ENCODE data around the gene POLDIP3. TPM values are rescaled to one million over a fixed set of nuclear protein-coding genes. Genes with fewer than 3 reads are reported as not detected.

POLDIP3 gene
- total RNA-seq, 6 experiments from 2014 or later, result 54.2 to 63.7 (median 58.1) TPM

DNA sequence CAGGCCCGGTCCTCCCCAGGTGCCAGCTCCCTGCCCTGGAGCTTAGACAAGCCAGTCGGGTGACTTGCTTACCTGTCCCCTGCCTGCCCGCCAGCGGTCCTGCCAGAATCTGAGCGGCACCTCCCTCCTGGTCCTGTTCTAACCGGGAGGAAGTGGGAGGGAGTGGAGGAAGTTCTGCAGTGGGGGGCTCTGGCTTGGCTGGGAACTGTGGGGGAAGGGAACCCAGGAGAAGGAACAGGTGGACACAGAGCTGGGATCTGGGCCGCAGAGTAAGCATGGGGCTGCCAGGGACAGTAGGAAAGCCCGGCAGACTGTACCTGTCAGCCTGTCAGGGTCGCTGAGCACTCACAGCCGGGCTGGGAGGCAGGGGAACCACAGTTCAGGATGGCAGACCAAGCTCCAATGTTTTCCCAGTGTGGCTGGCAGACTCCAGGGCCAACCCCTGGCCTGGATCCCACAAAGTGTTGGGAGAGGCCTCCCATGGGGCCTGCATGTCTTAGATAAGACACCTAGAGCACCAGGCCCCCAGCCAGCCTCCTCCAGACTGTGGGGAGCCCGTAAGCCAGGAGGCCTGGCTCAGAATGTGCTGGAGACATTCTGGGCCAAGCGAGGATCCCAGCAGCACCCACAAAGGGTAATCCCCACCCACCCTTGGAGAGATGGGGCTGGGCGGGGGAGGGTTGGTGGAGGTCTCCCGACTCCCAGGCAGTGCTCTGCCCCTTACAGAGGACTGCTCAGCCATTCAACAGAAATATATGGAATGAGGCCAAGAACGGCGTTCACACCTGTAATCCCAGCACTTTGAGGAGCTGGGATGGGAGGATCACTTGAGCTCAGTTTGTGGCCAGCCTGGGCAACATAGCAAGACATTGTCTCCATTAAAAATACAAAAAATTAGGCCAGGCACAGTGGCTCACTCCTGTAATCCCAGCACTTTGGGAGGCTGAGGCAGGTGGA is 32.2 kb upstream of the POLDIP3 start:
- TF ChIP-seq, protein P1, sequence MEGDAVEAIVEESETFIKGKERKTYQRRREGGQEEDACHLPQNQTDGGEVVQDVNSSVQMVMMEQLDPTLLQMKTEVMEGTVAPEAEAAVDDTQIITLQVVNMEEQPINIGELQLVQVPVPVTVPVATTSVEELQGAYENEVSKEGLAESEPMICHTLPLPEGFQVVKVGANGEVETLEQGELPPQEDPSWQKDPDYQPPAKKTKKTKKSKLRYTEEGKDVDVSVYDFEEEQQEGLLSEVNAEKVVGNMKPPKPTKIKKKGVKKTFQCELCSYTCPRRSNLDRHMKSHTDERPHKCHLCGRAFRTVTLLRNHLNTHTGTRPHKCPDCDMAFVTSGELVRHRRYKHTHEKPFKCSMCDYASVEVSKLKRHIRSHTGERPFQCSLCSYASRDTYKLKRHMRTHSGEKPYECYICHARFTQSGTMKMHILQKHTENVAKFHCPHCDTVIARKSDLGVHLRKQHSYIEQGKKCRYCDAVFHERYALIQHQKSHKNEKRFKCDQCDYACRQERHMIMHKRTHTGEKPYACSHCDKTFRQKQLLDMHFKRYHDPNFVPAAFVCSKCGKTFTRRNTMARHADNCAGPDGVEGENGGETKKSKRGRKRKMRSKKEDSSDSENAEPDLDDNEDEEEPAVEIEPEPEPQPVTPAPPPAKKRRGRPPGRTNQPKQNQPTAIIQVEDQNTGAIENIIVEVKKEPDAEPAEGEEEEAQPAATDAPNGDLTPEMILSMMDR (IDR thresholded peaks at IDR 0.05), result no peak
- Mint-ChIP-seq H3K27ac (peak overlapping the region; percentile 58), H3K36me3 (ENCODE audit: low read depth) (peaks cover 10% of the 10 kb centered on the region; the same call in 1 of the 2 replicates), H3K4me1 (ENCODE audit: low read depth) (peaks cover 50% of the 10 kb centered on the region), H3K4me3 (peak overlapping the region; percentile 100), H3K27me3 (ENCODE audit: insufficient read depth) (peaks cover 3% of the 10 kb centered on the region), H3K9me3 (no peaks in the 10 kb centered on the region)
- no peak for DNase-seq

DNA sequence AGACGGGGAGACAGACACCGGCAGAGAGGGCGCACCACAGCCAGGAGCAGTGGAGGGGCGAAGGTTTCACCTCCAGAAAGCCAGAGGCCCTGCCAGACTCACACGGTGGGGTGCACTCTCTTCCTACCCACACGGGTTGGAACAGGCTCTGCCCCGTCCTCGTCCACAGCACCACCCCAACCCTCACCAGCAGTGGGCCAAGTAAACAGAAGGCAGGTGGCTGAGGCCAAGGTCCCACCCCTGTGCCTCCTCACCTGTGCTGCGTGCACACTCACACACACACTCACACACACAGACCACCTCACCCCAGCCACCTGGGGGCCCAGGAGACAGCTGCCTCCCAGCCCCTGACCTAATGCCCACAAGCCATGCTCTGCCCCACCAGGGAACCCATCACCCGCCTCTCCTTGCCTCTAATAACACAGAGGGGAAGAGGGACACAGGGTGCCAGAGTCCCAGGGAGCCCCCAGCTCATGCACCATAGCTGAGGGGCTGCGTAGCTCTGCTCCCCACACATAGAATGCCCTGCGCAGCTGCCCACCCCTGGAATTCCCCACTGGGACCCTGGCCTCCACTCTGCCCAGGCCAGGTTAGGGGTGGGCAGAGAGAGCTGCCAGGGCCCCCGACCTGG is 31.4 kb upstream of the POLDIP3 start:
- no peak for DNase-seq
- Mint-ChIP-seq H3K36me3 (ENCODE audit: low read depth) (peaks cover 10% of the 10 kb centered on the region; the same call in 1 of the 2 replicates), H3K4me3 (peak overlapping the region; percentile 69), H3K4me1 (ENCODE audit: low read depth) (peaks cover 47% of the 10 kb centered on the region), H3K27ac (peak overlapping the region; percentile 92), H3K27me3 (ENCODE audit: insufficient read depth) (peaks cover 3% of the 10 kb centered on the region), H3K9me3 (no peaks in the 10 kb centered on the region)
- TF ChIP-seq, protein P1 (IDR thresholded peaks at IDR 0.05), result no peak

- peaks cover 42% of the 10 kb centered on the region for H3K4me1 Mint-ChIP-seq (ENCODE audit: low read depth)
- TF ChIP-seq, protein P1 (IDR thresholded peaks at IDR 0.05), result no peak
- H3K27me3 Mint-ChIP-seq (ENCODE audit: insufficient read depth), result peaks cover 3% of the 10 kb centered on the region
- peak overlapping the region; percentile 76 for H3K4me3 Mint-ChIP-seq
- DNase-seq, result no peak
- H3K36me3 Mint-ChIP-seq (ENCODE audit: low read depth), result peaks cover 10% of the 10 kb centered on the region; the same call in 1 of the 2 replicates
- peak overlapping the region; percentile 92 for H3K27ac Mint-ChIP-seq
- H3K9me3 Mint-ChIP-seq, result no peaks in the 10 kb centered on the region
Observed at GRCh38 chr22:42645341-42645937, 30.8 kb upstream of the POLDIP3 start.

DNA sequence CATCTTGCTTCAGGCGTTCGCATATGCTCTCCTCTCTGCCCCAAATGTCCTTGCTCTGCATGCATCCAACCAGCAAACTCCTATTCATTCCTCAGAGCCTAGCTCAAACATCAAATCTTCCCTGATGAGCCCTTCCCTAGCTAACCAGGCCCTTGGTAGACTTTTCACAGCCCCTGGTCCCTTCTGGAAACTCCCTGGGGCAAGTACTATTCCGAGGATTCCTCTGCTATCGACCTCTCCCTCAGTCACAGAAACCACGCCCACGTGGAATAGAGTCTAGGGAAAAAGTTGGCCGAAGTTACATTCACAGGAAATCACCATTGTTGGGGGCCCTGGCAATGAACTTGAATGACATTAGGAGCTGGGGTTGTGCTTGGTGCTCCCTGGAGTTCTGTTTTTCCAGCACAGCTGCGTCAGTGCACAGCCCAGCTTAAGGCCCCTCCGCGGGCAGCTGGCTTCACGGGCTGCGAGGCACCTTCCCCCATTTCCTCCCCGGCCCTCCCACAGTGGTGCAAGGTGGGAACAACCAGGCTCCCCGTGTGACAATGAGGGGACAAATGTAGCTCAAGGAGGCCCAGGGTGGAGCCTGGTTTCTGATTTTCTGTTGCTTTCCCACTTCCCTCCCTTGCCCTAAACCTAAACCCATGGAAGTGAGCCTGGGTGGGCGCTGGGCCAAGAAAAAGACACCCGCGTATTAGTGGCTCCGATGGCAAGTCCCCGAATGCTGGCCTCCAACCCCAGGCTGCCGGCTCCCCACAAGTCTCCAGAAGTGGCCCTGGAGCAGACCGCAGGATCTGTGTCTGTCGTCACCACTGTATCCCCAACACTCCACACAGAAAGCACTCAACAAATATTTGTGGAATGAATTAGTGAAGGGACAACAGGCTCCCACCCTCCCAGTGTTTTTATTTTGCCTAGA is 30.0 kb upstream of the POLDIP3 start:
- H3K4me1 Mint-ChIP-seq (ENCODE audit: low read depth), result peaks cover 47% of the 10 kb centered on the region
- peak overlapping the region; percentile 76 for H3K4me3 Mint-ChIP-seq
- H3K27ac Mint-ChIP-seq, result peak overlapping the region; percentile 92
- TF ChIP-seq, protein P1 (IDR thresholded peaks at IDR 0.05), result no peak
- peaks cover 3% of the 10 kb centered on the region for H3K27me3 Mint-ChIP-seq (ENCODE audit: insufficient read depth)
- no peaks in the 10 kb centered on the region for H3K9me3 Mint-ChIP-seq
- H3K36me3 Mint-ChIP-seq (ENCODE audit: low read depth), result peaks cover 10% of the 10 kb centered on the region; the same call in 1 of the 2 replicates
- DNase-seq, result peak; percentile 60

Data from HFFc6 (cell line).